ENCODE measurements around the gene JARID2.
"Not testable (repeated sequence)": the region's sequence is repeated elsewhere in the genome, so short reads cannot be mapped to it uniquely, and the experiment has no call there.

The JARID2 gene

GRCh38 chr6:15530411-15530810 is 284.5 kb downstream of the JARID2 start:
- no peak for DNase-seq

DNA sequence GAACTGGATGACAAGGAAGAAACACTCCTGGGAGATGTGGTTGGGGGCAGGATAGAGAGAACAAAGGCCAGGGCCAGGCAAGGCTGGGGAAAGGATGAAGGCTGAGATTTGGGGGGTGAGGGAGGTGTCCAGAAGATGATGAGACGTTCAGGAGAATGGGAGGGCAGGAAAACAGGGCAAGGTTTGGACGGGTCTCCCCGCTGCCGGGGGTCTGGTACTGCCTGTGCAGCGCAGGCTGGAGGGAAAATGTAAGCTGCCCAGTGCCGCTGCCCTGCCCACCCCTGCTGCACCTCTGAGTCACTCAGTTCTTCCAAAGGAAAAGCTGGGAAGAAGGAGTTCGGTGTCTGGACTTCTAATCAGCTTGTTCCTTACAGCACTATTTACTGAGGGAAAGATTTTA is 286.1 kb downstream of the JARID2 start:
- no peak for DNase-seq

DNA sequence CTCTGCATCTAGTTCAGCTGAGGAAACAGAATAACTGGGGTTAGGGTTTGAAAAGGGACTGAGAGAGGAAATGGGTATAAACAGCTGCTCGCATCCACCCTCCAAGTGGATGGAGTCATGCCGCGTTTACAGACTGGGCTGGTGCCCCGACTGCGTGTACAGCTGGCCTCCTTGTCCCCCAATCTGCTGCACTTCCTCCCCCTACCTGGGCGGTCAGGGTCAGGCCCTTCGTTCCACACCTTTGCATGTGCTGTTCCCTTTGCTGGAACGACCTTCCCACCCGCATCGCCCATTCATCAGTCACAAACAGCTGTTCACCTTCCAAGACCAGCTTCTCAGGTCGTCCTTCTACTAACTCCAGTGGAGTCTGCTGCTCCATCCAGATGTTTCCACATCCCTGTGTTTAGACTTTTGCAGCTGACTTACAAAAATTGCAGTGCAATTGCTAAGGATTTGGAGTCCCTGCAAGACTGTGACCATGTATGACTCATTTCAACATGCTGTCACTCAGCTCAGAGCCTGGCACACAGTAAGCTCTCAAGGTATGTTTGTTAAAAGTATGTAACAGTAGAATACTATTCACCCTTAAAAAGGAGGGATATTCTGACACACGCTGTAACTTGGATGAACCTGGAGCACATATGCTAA is 287.6 kb downstream of the JARID2 start:
- no peak for DNase-seq

GRCh38 chr6:15534974-15535373 is 289.1 kb downstream of the JARID2 start:
- DNase-seq = no peak

DNA sequence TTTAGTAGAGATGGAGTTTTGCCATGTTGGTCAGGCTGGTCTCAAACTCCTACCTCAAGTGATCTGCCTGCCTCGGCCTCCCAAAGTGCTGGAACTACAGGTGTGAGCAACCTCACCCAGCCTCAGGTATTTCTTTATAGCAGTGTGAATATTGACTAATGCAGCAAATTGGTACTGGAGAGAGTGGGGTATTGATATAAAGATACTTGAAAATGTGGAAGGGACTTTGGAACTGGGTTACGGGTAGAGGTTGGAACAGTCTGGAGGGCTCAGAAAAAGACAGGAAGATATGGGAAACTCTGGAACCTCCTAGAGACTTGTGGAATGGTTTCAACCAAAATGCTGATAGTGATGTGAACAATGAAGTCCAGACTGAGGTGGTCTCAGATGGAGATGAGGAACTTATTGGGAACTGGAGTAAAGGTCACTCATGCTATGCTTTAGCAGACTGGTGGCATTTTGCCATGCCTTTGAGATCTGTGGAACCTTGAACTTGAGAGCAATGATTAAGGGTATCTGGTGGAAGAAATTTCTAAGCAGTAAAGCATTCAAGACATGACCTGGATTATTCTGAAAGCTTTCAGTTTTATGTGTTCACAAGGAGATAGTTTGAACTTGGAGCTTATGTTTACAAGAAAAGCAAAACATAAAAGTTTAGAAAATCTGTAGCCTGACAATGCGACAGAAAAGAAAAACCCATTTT is 289.8 kb downstream of the JARID2 start:
- no peak for DNase-seq

- DNase-seq = no peak
These were observed 290.5 kb downstream of the JARID2 start for GRCh38 chr6:15536198-15536955.

GRCh38 chr6:15538106-15538505 is 292.2 kb downstream of the JARID2 start:
- DNase-seq = no peak

DNA sequence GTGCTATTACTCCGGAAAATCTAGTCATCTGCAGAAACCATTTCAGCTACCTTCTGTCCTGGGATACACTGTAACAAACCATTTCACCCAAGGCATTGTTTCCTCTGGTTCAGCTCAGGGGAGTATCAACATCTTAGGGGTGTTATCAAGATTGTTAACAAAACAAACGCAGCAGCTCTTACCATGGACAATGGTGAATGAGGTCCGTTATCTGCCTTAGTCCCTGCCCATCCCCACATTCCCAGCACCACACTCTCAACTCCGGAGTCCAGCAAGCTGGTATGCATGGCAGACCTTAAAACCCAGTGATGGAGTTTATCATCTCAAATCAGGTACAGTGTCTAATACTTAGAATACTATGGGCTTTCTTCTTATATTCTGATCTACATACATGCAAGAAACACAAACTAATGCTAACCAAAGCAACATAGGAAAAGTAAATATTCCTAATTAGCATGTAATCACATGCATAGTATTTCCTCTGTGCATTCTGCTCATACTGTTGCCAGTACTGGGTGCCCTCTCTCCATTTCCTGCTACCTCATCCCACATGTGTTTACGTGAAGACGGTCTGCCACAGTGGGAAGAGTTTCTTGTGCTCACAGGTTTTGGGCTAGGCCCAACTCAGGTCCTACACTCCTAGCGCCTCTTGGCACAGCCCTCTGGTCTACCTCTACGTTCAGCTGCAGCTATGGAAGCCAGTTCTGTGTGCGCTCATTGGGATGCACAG is 293.1 kb downstream of the JARID2 start:
- no peak for DNase-seq

DNA sequence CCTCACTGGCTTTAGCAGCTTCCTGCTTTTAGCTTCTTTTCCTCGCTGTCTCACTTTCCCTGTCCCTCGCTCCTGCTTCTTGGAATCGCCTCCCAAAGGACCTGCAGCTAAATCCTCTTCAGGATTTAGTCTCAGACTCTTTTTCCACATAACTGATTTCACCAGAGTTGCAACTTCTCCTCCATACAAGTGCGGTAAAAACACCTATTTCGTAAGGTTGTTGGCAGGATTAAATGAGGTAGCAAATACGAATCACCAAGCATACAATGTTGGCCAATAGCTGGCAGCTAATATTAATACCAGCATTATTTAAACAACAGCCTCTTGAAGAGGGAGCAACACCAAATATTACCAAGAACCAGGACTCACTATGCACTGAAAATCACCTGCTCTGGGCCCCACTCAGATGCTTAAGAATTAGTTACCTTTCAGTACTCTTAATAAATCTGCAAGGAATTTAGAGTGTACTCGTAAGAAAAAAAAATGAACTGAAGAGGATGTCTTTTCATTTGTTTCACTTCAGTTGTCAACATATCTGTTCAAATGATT is 293.9 kb downstream of the JARID2 start:
- no peak for DNase-seq

- not testable (repeated sequence) for DNase-seq
These were observed 297.6 kb downstream of the JARID2 start for GRCh38 chr6:15543332-15543917.

GRCh38 chr6:15544321-15544900 is 298.5 kb downstream of the JARID2 start:
- DNase-seq = no peak

DNA sequence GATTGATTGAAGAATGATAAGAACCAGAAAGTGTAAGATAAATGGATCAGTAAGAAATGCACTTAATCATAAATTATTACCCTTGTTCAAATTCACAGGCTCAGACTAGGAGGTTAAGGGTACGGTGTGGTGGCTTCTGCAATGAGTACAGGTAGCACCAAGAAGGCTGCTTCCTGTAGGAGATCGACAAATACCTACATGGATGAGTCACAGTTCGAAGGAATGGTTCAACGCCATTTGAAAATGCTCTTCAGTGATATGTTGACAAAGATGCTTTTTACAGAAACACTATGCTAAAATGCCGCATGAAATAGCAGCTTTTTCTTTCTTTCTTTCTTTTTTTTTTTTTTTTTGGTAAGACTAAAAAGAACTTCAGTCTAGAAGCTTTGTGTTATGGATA is 300.7 kb downstream of the JARID2 start:
- DNase-seq = no peak

- no peak for DNase-seq
These were observed 301.5 kb downstream of the JARID2 start for GRCh38 chr6:15547400-15547799.

GRCh38 chr6:15549371-15549770 is 303.5 kb downstream of the JARID2 start:
- DNase-seq = no peak

DNA sequence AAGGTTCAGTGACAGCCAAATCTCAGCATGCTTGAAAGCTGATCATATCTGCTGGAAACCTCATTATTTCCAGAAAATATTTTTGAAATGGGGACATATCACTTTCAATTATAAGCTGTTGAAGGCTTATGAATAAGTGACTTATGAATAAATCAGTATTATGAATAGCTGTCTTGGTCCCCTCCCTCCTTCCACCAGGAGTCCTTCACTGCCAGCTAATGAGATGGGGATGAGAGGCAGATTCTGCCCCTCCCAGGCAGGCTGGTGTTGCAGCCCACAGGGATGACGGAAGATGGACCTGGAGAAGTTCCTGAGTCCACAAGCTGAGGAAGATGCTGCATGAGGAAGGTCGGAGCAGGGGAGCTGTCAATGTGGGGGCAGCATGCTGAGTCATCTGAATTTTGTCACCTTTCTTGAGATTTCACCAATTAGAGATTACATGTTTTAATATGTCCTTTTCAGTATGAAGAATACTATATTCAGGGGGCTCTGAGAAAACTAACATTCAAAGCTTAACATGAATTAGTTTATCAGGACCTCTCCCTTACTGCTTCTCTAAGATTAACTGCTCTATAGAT is 304.8 kb downstream of the JARID2 start:
- DNase-seq = no peak

- no peak for DNase-seq
These were observed 305.4 kb downstream of the JARID2 start for GRCh38 chr6:15551262-15551661.

GRCh38 chr6:15551798-15552197 is 305.9 kb downstream of the JARID2 start:
- no peak for DNase-seq

DNA sequence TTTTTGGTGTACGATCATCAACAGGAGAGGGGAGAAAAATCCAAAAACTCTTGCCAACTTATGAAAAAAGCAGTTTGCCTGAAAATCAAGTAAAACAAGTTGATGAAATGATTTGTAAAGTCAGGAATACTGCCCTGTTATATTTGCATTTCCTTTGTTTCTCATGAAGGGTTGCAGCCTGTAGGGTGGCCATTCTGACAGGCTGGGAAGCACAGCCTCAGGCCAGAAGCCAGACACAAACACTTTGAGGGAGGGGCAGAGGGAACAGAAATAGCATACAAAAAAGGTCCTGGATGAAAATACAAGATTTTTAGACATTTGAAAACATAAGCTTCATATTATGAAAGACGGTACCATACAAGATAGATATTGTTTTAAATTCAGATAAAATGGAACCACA is 307.2 kb downstream of the JARID2 start:
- DNase-seq = no peak

- DNase-seq = no peak
These were observed 307.9 kb downstream of the JARID2 start for GRCh38 chr6:15553736-15554294.

DNA sequence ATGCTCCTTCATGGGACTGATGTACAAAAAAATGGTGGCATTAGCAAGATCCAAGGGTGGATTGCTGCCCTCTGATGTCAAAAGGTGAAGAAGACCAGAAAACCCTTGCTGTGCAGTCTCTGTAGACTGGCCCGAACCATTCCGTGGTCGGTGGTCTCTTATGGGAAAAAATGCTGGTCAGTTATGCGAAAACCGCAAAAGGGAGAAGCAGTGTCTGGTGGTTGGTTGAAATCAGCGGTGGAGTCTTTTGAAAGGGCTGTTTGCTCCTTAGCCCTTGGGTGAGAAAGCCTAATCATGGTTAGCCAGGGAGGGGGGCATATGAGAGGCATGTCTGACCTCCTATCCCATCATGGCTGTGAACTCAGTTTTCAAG is 308.8 kb downstream of the JARID2 start:
- no peak for DNase-seq

All from cortex of kidney (tissue), 1 donor.